Smooth muscle cell (in vitro differentiated cells): ENCODE measurements around the gene COA1. TPM values are rescaled to one million over a fixed set of nuclear protein-coding genes. Genes with fewer than 3 reads are reported as not detected.

Experiments
- DNase-seq: peaks from one replicate; lab custom pipeline; 2025; ENCODE audit not compliant: unreplicated experiment; lab: John Stamatoyannopoulos, UW
- H2AFZ ChIP-seq: fragments of 200-600 bp; sonication (generic); 2 replicates; pipeline ENCODE4 v1.6.0; 2016; ENCODE audit warnings: antibody characterized with exemption, low read depth, mild to moderate bottlenecking
- H3F3A ChIP-seq: fragments of 200-600 bp; sonication (generic); 2 replicates; pipeline ENCODE4 v1.6.0; 2017; ENCODE audit warnings: antibody characterized with exemption, low read depth
- H3K27ac ChIP-seq: fragments of 200-600 bp; sonication (generic); 2 replicates; pipeline ENCODE4 v1.5.1; 2016; ENCODE audit warnings: low read depth, mild to moderate bottlenecking
- H3K27me3 ChIP-seq: fragments of 200-600 bp; sonication (generic); 2 replicates; pipeline ENCODE4 v1.6.1; 2016; ENCODE audit warnings: low read depth, mild to moderate bottlenecking
- H3K36me3 ChIP-seq: fragments of 200-600 bp; sonication (generic); 2 replicates; pipeline ENCODE4 v1.5.1; 2016; ENCODE audit warnings: low read depth
- H3K4me1 ChIP-seq: fragments of 200-600 bp; sonication (generic); 2 replicates; pipeline ENCODE4 v1.5.1; 2016; ENCODE audit warnings: low read depth
- H3K4me2 ChIP-seq: fragments of 200-600 bp; sonication (generic); 2 replicates; pipeline ENCODE4 v1.6.0; 2016; ENCODE audit warnings: mild to moderate bottlenecking
- H3K4me3 ChIP-seq: fragments of 200-600 bp; sonication (generic); 2 replicates; pipeline ENCODE4 v1.5.1; 2016; ENCODE audit warnings: mild to moderate bottlenecking
- H3K79me2 ChIP-seq: fragments of 200-600 bp; sonication (generic); 2 replicates; pipeline ENCODE4 v1.6.0; 2016; ENCODE audit warnings: low read depth, mild to moderate bottlenecking
- H3K9ac ChIP-seq: fragments of 200-600 bp; sonication (generic); 2 replicates; pipeline ENCODE4 v1.6.0; 2016; ENCODE audit warnings: low read depth
- H3K9me3 ChIP-seq: fragments of 200-600 bp; sonication (generic); replicated peaks from 2 replicates; pipeline ENCODE4 v1.5.1; 2016; ENCODE audit warnings: low read depth
- H4K20me1 ChIP-seq: fragments of 200-600 bp; sonication (generic); 2 replicates; pipeline ENCODE4 v1.6.0; 2016; ENCODE audit warnings: low read depth
- CTCF ChIP-seq: fragments of 200-600 bp; sonication (generic); IDR thresholded peaks from 2 replicates; pipeline ENCODE4 v1.5.1; 2017; ENCODE audit warnings: borderline replicate concordance, mild to moderate bottlenecking, antibody characterized with exemption; ENCODE audit not compliant: insufficient read depth, poor library complexity, severe bottlenecking
- WGBS: methylation state at CpG from one replicate; pipeline ENCODE4 v1.1.7; 2016; ENCODE audit warnings: low lambda C conversion rate; 5-methylcytosine and 5-hydroxymethylcytosine counted together
- polyA plus RNA-seq: library from polyadenylated mRNA; unstranded; fragments of >200 nt; fragmentation: Nextera tagmentation; extraction: Ambion mirVana; gene quantifications from 2 replicates; pipeline ENCODE4 v1.2.1, GENCODE V29; 2016
- total RNA-seq: library from RNA; depleted of rRNA; stranded (reverse); fragments of >200 nt; gene quantifications from 2 replicates; pipeline ENCODE4 v1.2.3, GENCODE V29; 2014

COA1 gene
- total and polyA plus RNA-seq, 2 experiments from 2014 or later = 63.1 to 67.5 TPM

GRCh38 chr7:43747328-43748105, 18.2 kb upstream of the COA1 start:
- Histone ChIP-seq H3K4me2 (no peak overlapping the region), H3K4me3 (no peak overlapping the region), H3K27me3 (peaks cover 4% of the 10 kb centered on the region), H3K79me2 (no peaks in the 10 kb centered on the region), H4K20me1 (no peaks in the 10 kb centered on the region), H3K36me3 (no peaks in the 10 kb centered on the region), H3K9me3 (no peaks in the 10 kb centered on the region), H3K9ac (no peak overlapping the region), H3F3A (no peaks in the 10 kb centered on the region), H2AFZ (no peak overlapping the region), H3K27ac (no peak overlapping the region), H3K4me1 (no peaks in the 10 kb centered on the region)
- TF ChIP-seq CTCF = no peak
- no peak for DNase-seq
- WGBS = 94% methylated on average over 9 of the region's 9 CpGs

GRCh38 chr7:43742692-43743091, 13.4 kb upstream of the COA1 start:
- Histone ChIP-seq H3K9ac (no peak overlapping the region), H2AFZ (no peak overlapping the region), H3K79me2 (no peaks in the 10 kb centered on the region), H3K27ac (no peak overlapping the region), H3K4me1 (no peaks in the 10 kb centered on the region), H4K20me1 (no peaks in the 10 kb centered on the region), H3K9me3 (no peaks in the 10 kb centered on the region), H3K4me3 (no peak overlapping the region), H3K4me2 (no peak overlapping the region), H3K36me3 (no peaks in the 10 kb centered on the region), H3F3A (no peaks in the 10 kb centered on the region), H3K27me3 (no peaks in the 10 kb centered on the region)
- DNase-seq = no peak
- no peak for TF ChIP-seq CTCF

DNA sequence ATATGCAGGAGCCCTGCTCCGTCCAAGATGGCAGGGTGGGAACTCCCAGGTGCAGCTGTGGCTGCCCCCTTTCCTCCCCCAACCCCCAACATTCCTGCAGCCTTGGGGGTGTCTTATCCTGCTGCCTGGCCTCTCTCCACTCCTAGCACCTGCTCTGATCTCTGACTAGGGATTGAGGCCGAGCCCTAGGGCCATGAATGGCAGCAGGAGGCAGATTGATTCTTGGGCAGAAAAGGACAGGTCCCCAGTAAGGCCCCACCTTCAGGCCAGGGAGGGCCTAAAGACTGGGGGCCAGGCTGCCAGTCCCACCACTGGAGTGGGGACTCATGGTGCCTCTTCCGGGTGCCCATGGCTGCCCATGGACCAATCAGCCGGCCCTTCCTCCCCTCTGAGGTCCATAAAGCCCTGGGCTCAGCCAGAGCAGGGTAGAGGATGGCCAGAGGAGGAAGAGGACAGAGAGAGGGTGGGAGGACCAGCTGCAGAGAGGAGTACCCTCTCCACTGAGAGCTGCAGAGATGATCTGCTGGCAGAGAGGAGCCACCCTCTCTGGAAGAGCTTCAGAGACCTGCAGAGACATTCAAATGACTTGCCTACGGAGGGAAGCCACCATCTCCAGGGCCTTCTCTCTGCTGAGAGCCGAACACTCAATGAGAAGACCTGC, 8.3 kb upstream of the COA1 start:
- no peak overlapping the region for H3K4me3 ChIP-seq
- no peak for TF ChIP-seq CTCF
- no peak overlapping the region for H2AFZ ChIP-seq
- H3K9me3 ChIP-seq = no peaks in the 10 kb centered on the region
- no peaks in the 10 kb centered on the region for H3K79me2 ChIP-seq
- no peaks in the 10 kb centered on the region for H3K4me1 ChIP-seq
- H3K36me3 ChIP-seq = no peaks in the 10 kb centered on the region
- no peaks in the 10 kb centered on the region for H3K27me3 ChIP-seq
- H3F3A ChIP-seq = no peaks in the 10 kb centered on the region
- no peak for DNase-seq
- H3K9ac ChIP-seq = no peak overlapping the region
- no peak overlapping the region for H3K4me2 ChIP-seq
- 99% methylated on average over 5 of the region's 6 CpGs for WGBS
- no peaks in the 10 kb centered on the region for H4K20me1 ChIP-seq
- no peak overlapping the region for H3K27ac ChIP-seq
